BJ (cell line): ENCODE data around the gene NPAS2. TPM values are rescaled to one million over a fixed set of nuclear protein-coding genes. Genes with fewer than 3 reads are reported as not detected.

ENCODE experiments used
- CTCF ChIA-PET: fragments of 350-600 bp; formaldehyde crosslinking; extraction: SDS; loops from one replicate; lab custom pipeline; 2021; ENCODE audit warnings: antibody characterized with exemption, inconsistent platforms; lab: Yijun Ruan, JAX
- POLR2A ChIA-PET: fragments of 300-600 bp; sonication (Branson Sonifier 250); formaldehyde crosslinking; extraction: SDS; loops from one replicate; lab custom pipeline; 2021; ENCODE audit warnings: antibody characterized with exemption; lab: Charles Lee
- DNase-seq: peaks from one replicate; pipeline ENCODE4 v3.0.0-alpha.2; 2011; ENCODE audit warnings: low read depth
- H3K27me3 ChIP-seq: 2 replicates; pipeline ENCODE4 v1.6.0; 2011; ENCODE audit warnings: low read length; ENCODE audit not compliant: control insufficient read depth, insufficient read depth
- H3K36me3 ChIP-seq: 2 replicates; pipeline ENCODE4 v1.5.1; 2011; ENCODE audit warnings: low read length; ENCODE audit not compliant: control insufficient read depth, insufficient read depth
- H3K4me3 ChIP-seq: 2 replicates; pipeline ENCODE4 v1.5.1; 2011; ENCODE audit warnings: low read depth, mild to moderate bottlenecking, control low read depth, low read length
- polyA plus RNA-seq: library from polyadenylated mRNA; depleted of rRNA; stranded (reverse); fragments of >200 nt; gene quantifications from 2 replicates; pipeline ENCODE4 v1.2.3, GENCODE V29; 2011; rRNA removed
- TF ChIP-seq, protein P1 (sequence below): IDR thresholded peaks from 2 replicates; pipeline ENCODE4 v1.5.1; 2011; ENCODE audit warnings: low read depth, mild to moderate bottlenecking, control low read depth, inconsistent platforms, low read length, moderate library complexity; ENCODE audit not compliant: insufficient read depth

NPAS2 gene
- polyA plus RNA-seq, 1 experiment, result 13.1 TPM

DNA sequence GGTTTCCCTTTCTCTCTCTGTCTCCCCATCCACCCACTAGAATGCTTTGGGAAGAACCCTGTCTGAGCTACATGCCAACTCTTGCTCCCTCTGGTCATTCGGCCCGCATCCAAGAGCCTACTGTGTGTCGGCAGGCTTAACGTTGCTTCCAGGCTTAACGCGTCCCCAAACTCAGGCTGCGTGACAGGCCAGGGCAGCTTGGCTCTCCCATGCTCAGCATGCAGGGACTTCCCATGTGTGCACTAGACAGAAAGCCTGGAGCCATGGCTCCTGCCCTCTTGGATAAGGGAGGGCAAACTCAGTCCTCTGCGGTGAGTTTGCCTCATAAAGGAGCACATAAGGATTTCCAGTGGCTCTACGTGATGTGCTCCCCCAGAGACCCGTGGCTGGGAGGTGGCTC is 225.4 kb downstream of the NPAS2 start:
- ChIA-PET POLR2A (no interaction called here), CTCF (interaction anchor here (0.6 to 5.2 kb wide), 5 partner anchors 9 to 155 kb away, joined by 3 to 29 read pairs (median 4); no protein-coding TSS in a partner anchor)
- Histone ChIP-seq H3K36me3 (no peaks in the 10 kb centered on the region), H3K27me3 (no peaks in the 10 kb centered on the region), H3K4me3 (no peak overlapping the region)
- TF ChIP-seq, protein P1, sequence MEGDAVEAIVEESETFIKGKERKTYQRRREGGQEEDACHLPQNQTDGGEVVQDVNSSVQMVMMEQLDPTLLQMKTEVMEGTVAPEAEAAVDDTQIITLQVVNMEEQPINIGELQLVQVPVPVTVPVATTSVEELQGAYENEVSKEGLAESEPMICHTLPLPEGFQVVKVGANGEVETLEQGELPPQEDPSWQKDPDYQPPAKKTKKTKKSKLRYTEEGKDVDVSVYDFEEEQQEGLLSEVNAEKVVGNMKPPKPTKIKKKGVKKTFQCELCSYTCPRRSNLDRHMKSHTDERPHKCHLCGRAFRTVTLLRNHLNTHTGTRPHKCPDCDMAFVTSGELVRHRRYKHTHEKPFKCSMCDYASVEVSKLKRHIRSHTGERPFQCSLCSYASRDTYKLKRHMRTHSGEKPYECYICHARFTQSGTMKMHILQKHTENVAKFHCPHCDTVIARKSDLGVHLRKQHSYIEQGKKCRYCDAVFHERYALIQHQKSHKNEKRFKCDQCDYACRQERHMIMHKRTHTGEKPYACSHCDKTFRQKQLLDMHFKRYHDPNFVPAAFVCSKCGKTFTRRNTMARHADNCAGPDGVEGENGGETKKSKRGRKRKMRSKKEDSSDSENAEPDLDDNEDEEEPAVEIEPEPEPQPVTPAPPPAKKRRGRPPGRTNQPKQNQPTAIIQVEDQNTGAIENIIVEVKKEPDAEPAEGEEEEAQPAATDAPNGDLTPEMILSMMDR, result no peak
- DNase-seq, result no peak

Other genes with a start within 250 kb of the NPAS2 start
- gene RPL31, start 182.2 kb downstream of the NPAS2 start, polyA plus RNA-seq, result 1,622 and 3,206 TPM in 2 replicates